Measurements from ENCODE around the gene CCDC34.

CCDC34 gene

GRCh38 chr11:27355575-27356104 lies 7.4 kb downstream of the CCDC34 start:
- no peak overlapping the region for H3K4me3 ChIP-seq (ENCODE audit: low read depth, low read length)
- TF ChIP-seq CTCF (IDR thresholded peaks at IDR 0.05; ENCODE audit: low read depth, low read length, missing control alignments) = no peak
- no peak for DNase-seq (ENCODE audit: low read depth)

GRCh38 chr11:27354359-27354965 lies 8.6 kb downstream of the CCDC34 start:
- TF ChIP-seq CTCF (IDR thresholded peaks at IDR 0.05; ENCODE audit: low read depth, low read length, missing control alignments) = no peak
- no peak for DNase-seq (ENCODE audit: low read depth)
- H3K4me3 ChIP-seq (ENCODE audit: low read depth, low read length) = no peak overlapping the region

- no peak for DNase-seq (ENCODE audit: low read depth)
These were observed 9.2 kb downstream of the CCDC34 start for GRCh38 chr11:27353593-27354358.

GRCh38 chr11:27352781-27353180 lies 10.2 kb downstream of the CCDC34 start:
- DNase-seq (ENCODE audit: low read depth) = no peak
- no peak for TF ChIP-seq CTCF (IDR thresholded peaks at IDR 0.05; ENCODE audit: low read depth, low read length, missing control alignments)
- no peak overlapping the region for H3K4me3 ChIP-seq (ENCODE audit: low read depth, low read length)

More at GRCh38 chr11:27353593-27354358, 9.2 kb downstream of the CCDC34 start:
- TF ChIP-seq CTCF (IDR thresholded peaks at IDR 0.05; ENCODE audit: low read depth, low read length, missing control alignments) = no peak
- no peak overlapping the region for H3K4me3 ChIP-seq (ENCODE audit: low read depth, low read length)

- no peak for TF ChIP-seq CTCF (IDR thresholded peaks at IDR 0.05; ENCODE audit: low read depth, low read length, missing control alignments)
- H3K4me3 ChIP-seq (ENCODE audit: low read depth, low read length) = no peak overlapping the region
- DNase-seq (ENCODE audit: low read depth) = no peak
These were observed 12.5 kb downstream of the CCDC34 start for GRCh38 chr11:27350511-27350910.

- no peak overlapping the region for H3K4me3 ChIP-seq (ENCODE audit: low read depth, low read length)
- DNase-seq (ENCODE audit: low read depth) = no peak
- no peak for TF ChIP-seq CTCF (IDR thresholded peaks at IDR 0.05; ENCODE audit: low read depth, low read length, missing control alignments)
These were observed 13.1 kb downstream of the CCDC34 start for GRCh38 chr11:27349919-27350318.

All from GM12864 (cell line).